HG02981 (cell line): ENCODE results near the gene PDZRN4.

ENCODE experiments used
- ATAC-seq: cut with Tn5 transposase; IDR thresholded peaks from one replicate; pipeline ENCODE4 v1.9.1; 2021; ENCODE audit warnings: mild to moderate bottlenecking, moderate library complexity; ENCODE audit not compliant: unreplicated experiment

Gene PDZRN4

DNA sequence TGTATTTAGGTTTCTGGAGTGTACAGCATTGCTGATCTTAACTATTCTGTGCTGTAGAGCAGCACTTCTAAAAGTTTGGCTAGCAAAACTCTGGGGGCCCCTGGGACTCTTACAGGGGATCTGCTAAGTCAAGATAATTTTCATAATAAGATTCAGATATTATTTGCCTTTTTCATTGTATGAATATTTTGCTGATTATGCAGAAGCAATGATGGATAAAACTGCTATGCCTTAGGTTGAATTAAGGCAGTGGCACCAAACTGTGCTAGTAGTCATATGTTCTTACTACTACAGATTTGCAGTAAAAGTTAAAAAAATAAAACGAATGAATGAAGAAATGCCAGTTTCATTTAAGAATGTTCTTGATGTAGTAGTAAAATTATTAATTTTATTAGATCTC lies 160.1 kb downstream of the PDZRN4 start:
- no peak for ATAC-seq

DNA sequence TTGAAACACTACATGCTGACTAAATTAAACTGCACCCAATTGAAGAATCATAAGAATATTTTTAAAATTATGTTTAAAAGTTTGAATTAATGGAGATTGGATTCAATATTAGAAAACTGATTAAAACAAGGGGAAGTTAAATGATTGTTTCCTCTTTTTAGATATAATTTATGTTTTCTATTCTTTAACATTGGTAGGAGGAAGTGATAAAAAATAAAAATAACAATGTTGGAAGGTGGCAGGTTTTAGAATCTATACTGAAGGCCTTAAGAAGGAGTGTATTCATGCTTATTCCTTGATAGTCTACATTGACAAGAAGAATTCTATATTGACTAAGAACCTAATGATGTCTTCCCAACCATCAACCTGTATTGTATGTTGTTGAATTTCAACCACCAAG lies 168.1 kb downstream of the PDZRN4 start:
- ATAC-seq, result no peak

DNA sequence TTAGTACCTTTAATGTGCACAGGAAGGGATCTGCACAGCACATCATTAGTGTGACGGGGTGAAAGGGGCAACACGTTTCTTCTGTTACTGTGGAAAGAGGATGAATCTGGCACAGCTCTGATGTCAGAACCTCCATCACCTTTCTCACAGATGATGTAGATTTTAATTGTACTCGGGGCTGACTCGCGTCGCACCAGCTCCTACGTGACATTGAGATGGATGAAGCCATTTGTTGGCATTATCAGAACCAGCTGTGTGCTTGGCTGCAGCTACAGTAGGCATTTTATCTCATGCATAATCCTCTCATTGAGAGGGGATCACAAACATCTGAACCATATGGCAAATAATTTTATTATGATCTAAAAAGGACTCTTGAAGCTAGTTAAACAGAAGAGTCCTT lies 173.6 kb downstream of the PDZRN4 start:
- ATAC-seq, result no peak

DNA sequence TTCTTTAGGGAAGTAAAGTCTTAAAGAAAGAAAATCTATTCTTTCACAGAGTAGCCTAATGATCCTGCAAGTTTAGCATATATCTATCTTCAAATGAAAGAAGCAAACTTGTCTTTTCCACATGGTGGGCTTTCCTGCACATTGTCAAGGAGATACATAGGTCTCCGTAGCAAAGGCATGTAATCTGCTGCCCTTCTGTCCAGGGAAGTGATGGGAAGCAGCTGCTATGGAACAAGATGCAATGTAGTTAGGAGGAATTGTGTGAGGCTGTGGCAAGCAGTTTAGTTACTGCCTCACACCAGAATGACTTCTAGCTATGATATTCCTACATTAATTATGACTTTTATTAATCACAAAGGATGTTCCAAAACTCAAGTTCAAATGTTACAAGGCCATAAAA lies 174.4 kb downstream of the PDZRN4 start:
- no peak for ATAC-seq

DNA sequence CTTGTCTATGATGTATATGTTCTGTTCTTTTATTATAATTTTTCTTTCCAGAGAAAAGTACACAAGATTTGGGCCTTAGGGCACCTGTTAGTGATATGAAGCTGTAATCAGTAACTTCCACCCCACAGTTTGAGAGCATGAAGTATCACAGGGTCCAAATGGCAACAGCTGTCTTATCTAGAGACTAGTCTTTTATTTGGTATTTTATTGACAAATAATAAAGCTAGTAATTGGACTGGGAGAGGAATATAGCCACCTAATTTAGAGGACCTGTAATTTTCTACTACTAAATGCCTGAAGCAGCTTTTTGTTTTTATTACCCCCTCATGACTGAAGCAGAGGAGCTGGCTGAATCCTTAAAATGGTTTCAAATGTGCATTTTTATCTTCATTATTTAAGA lies 174.8 kb downstream of the PDZRN4 start:
- no peak for ATAC-seq

DNA sequence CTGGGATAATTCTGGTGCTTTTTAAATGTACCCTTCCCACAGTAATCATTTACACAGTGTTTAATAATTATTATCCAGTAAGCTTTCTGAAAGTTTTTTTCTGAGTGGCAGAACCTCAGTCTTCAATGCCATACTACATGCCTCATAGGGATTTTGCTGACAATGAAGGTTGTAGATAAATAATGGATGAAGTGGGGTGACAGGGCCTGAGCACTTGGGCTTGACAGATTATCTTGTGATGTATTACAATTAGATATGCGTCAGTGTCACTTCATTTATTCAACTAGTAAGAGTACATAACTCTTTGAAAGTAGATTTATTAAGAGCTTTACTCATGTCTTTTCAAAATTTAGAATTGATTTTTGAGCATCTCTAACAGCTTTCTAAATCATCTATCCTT lies 176.1 kb downstream of the PDZRN4 start:
- ATAC-seq, result no peak

DNA sequence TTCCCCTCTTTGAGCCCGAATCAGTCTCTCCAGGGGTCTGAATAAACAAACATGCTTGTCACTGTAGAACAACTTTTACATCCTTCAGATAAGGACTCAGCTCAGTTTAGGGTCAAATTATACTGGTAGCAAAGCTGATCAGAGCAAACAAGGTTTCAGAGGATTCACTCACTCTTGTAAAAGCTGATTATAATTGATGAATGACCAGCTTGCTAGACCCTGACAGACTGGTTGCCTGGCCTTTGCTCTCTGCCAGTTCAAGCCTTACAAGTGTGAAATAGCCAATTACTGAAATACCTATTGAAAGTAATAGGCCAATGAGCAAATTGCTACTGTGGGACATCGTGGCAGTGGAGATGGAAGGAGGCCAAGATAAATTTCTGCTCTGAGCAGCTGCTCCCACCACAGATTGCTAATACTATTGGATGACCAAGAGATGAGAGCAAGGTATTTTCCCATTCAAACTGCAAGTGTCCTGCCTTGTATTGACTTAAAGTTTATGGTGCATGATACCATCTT lies 177.6 kb downstream of the PDZRN4 start:
- ATAC-seq, result no peak

DNA sequence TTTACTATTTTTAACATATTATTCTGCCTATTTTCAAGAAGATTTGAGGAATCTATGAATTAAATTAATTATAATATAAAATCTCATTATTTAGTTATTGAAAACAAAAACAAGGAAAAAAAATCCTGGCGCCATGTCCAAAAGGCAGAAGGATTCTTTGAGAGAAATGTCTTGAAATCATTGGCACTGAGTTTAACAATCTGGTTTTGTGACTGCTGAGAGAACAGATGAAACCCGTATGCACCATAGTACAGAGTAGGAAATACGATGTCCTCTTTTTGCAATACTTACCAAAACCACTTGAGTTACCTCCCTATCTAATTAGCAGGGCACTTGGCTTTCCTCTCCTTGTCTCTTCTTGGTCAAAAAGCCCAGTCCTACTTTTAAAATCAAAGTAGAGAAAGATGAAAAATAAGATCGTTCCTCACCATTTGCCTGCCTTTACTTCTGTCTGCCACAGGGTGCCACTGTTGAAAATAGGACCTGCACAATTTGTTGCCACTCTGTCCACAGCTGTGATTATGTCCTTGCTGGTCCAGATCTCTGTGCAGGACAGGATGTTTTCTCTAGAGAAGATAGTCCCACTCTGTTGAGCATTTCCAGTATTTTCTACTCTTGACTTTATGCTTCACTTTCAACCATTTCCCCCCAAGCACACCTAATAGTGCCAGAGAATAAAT lies 179.7 kb downstream of the PDZRN4 start:
- ATAC-seq, result no peak

DNA sequence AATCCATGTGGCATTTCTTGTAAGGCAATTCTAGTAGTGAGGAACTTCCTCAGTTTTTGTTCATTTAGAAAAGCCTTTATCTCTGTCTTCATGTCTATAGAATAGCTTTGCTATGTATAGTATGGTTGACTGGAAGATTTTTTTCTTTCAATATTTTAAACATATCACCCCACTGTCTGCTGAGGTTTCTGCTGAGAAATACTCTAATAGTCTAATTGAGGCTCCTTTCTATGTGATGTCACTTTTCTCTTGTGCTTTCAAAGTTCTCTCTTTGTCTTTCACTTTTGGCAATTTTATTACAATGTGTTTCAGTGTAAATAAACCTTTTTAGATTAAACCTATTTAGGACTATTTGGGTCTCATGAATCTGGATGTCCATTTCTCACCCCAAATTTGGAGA lies 192.8 kb downstream of the PDZRN4 start:
- no peak for ATAC-seq

DNA sequence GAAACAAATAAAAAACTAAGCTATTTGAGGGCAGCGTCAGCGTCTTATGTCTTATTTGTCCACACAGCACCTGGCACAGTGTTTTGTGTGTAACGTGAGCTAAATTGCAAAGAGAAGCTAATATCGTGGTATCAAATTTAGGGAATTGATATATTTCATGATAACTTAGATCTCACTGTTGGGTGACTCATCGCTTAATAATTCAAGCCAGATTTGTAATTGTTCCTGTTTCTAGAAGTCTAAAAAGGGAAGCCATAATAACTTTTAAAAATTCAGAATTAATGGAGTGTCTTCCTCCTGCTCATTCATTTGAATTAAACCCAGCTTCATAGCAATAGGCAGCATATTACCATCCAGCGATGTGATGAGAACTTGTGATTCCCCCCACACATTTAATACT lies 214.7 kb downstream of the PDZRN4 start:
- no peak for ATAC-seq

DNA sequence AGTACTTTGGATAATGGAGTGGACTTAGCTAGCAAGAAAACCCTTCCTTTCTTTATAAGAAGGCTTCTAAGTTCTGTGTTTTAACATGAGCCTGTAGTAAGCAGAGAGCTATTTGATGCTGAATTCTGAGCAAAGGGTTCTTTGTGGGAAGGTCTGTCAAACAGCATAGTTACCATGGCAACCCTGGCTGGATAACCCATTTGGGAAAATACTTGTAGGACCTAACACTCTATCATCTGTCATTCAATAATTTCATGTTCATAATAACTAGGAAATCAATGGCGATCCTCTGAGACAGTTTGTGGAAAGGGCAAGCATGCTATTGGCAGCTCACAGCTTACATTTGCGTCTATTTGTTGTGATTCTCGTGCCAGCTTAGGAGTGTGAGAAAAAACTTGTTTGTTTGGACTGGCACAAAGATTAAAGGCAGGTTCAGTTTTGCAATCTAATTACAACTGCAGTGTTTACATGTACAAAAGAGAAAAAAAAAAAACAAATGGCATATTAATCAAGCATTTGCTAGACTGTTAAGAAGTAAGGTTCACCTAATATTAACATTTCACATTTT lies 219.2 kb downstream of the PDZRN4 start:
- no peak for ATAC-seq

DNA sequence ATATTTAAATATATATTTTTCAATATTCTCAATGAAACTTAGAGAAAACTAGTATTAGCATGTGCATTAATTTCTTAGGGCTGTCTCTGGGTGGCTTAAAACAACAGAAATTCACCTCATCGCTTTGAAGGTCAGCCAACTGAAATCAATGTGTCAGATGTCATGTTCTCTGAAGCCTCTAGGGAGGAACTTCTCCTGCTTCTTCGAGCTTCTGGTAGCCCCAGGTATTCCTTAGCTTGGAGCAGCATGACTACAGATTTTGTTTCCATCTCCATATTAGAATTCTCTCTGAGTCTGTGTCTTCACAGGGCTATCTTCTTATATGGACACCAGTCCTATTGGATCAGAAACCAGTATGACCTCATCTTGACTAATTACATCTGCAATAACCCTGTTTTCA lies 221.5 kb downstream of the PDZRN4 start:
- ATAC-seq, result no peak

DNA sequence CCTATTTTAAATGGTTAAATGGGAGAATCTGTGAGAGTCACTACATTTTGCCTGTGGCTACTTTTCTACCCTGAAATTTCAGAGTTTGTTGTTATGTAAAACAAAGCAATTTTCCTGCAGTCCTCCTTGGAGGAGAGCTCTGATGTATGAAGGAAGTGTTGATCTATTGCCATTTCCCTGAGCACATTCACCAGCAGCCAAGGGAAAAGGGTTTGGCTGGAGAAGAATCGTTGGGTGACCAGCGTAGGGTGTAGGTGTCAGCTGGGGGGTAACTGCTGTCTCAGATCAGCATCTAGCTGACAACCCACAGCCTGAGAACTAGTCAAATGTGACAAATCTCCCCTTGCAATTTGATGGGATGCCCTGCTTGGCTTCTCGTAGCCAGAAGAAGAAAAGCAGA lies 230.5 kb downstream of the PDZRN4 start:
- ATAC-seq, result no peak

DNA sequence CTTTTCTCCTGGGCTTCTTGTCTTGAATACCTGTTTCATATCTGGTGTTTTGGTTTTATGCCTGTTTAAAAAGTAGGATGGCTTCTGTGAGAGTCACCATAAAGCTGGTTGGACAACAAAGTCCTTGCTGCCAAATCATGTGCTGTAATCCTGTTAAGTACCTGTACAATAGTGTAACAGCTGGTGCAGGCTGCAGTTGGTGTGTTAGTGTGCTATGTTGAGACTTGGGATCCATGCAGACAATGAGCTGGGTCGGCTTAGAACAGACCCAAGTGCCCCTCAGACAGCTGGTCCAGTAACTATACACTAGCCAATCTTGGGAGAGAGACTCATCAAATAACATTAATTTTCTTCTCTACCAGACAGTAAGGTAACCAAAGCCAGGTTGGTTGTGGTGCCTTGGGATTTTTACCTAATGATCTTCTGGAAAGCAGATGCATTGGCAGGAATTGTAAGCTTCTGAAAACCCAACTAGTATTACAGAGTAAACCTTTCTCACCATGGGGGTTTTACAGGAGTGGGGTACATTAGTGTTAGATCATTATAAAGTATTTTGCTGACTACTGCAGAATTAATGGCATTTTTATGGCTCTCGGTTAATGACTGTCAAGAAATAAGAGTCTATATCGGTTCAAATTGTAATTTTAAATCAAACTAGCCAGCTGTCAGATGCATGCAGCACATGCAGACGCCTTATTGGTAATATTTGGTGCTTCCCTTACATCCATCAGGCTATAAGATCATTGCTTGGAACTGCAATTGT lies 231.2 kb downstream of the PDZRN4 start:
- ATAC-seq, result no peak

DNA sequence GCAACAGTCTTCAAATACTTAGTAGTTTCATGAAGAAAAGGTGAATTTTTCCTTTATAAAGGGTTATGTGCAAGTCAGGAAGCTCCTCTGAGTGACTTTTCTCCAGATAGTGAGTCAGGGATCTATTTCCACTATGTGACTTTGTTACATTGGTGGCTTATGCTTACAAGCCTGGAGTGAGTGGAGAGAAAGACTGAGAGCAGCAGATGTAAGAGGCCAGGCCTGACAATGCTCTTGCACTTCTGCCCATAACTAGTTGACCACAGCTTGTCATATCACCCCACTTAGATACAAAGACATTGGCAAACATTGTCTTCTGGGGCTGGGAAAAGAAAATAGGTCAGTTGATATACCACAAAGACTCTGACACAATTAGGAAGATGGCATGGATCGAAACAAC lies 236.5 kb downstream of the PDZRN4 start:
- ATAC-seq, result no peak

DNA sequence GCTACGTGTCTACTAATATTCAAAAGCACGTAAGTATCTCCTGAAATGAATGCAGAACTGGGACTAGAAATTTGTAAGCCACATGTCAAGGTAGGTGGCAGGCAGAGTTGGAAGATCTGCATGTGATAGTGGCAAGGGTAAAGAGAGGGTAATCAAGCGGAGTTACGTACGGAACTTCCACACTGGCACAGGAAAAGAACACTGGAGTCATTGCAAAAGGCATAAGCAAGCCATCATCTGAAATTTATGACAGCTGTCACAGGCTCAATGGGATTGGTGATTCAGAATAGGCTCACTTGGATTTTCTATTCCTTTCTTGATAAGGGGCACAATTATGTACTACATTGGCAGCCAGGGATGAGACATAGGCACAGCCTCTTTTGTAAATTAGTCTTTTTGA lies 245.3 kb downstream of the PDZRN4 start:
- no peak for ATAC-seq

DNA sequence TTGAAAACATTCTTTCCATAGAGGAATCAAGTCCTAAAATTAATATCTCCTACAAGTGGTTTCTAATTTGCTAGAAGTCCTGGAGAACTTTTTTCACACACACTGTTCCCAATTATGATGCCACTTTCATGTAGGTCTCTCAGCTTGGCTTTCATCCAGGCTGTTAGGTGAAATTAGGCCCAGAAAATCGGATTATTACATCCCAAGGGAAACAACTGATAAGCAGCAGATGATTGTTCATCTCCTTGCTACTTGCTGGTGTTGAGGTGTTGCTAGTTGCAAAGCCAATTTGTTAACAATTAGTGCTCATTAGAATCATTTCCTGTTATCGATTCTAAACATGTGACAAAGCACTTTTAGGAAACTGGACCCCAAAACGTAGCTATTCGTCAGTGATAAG lies 248.0 kb downstream of the PDZRN4 start:
- ATAC-seq, result no peak

DNA sequence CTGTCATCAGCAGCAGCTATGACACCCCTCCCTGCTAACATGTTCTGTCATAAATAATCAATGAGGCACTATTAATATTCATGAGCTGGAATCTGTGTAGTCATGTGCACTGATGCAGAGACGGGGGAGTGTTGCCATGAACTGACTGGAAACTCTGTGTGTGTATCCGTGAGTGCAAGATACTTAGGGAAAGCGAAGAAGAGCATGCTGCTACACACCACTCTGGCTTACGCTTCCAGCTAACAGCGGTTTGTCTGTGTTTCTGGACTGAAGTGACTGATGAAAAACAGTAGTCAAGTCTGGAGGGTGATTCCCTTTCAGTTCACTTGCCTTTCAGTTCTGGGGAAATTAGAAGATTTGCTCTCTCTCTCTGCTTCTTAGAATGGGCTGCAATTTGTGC lies 249.4 kb downstream of the PDZRN4 start:
- ATAC-seq, result no peak

DNA sequence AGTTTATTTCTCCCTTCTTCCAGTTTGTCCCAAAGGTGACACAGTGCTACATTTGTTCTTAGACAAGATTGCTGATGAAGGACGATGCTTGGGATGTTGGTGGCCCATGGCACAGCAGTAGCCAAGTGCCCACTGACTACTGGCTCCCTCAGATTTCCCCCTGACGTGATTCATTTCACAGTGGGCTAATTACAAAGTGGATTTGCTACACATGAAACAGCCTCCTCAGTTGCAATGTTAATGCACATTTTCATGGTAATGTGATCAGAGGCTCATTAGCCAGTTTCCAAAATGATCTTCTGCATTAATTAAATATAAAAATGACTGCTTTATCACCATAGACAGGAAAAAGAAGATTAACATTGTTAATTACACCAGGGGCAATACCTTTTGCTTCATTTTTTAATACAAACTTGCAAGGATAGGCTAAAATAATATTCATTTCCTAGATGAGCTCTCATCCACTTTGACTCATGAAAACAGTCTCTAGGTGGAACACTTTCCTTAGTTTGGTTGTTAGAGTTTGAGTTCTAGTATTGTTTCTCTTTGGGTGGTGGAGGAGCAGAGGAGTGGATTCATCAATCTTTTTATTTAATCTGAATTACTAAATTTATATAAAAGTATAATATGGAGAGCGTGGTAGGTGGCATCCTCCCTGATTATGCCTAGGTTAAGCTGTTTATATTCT lies 250.9 kb downstream of the PDZRN4 start:
- ATAC-seq, result no peak

DNA sequence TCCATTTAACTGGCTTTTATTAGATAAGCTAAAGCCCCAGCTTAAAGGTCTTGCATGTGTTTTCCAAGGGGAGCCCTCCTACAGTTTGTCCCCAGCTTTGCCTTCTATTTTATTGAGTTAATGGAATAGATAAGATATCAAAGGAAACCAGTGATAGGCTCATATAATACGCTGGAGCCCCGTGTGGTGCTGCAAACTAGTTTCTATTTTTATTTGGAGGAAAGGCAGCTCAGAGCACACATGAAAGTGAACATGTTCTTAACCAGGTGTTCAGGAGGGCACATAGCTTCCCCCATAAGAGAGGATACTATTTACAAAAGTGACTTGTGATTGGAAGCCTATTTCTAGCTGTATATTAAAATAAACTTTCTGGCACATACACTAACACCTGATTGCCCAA lies 251.7 kb downstream of the PDZRN4 start:
- ATAC-seq, result no peak

DNA sequence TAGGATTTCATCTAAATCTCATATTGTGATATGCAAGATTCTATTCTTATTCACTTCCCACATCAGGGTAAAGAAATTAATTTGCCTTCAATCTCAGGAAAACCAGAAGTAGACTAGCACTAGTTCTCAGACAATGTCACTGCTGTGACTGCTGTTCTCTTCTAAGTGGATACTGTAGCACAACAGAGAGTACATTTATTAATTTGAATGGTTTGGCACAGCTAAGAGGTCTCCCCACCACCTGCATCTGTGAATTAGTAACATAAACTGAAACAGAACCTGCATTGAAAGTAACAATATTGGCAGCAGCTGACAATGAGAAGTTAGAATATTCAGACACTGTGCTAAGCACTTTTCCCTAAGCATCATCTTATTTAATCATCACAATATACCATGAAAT lies 253.1 kb downstream of the PDZRN4 start:
- ATAC-seq, result no peak

DNA sequence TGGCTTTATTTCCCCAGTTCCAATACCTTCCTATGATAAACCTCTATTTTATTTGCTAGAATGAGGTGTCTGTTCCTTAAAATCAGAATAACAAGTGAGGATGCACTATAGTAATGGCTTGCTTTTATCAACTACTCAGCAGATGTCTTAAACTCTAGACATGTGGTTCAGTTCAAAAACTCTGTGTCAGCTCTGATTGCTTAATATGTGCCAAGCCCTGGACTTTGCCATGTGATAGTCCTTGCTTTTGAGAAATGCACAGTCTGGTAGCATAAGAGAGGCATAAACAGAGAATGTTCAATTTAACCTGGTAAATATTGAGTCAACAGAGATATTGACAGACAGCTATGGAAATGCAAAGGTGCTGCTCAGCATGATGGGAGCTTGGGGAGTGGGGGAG lies 254.8 kb downstream of the PDZRN4 start:
- ATAC-seq, result no peak
